HCEC 1CT (cell line): ENCODE results near the gene KLK6.

Source experiments
- DNase-seq: peaks from one replicate; pipeline ENCODE4 v3.0.0-alpha.2; 2017

Gene KLK6

GRCh38 chr19:50969413-50969760, at the start of gene KLK6:
Gene KLK6, minus strand, starts transcription at chr19:50969591. Its CDS starts 1,487 bp downstream, at chr19:50968104.
- DNase-seq: no peak

DNA sequence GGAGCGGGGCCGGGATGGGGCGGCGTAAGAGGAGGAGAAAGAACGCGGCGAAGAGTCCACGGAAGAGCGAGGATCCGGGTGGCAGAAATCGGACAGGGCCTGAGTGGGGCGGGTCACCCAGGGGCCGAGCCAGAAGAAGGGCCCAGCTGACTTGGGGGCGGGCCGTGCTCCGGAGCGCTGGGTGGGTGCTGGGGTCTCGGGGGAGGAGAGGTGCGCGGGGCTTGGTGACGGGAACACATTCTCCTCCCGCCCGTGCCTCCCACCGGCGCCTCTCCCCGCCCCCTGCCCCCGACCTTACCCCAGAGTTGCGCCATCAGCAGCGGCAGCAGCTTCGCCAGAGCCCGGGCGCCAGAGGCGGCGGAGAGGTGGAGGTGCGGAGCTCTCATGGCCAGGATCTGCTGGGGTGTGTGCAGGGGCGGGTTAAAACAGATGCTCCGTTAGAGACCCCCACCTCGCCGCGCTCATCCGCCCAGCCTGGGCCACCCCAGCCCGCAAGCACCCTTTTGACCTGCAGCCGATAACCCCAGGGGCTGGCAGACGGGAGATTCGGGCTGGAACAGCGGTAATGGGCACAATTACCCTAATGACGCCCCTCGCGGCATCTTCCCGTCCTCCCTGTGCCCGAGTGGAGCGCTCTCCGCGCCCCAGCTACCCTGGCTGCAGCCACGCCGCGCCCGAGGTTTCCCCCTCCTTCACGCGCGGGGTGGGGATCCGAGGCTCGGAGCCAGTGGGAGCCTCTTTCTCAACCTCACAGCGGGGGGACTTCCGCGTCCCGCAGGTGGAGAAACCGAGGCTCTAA, 49.6 kb upstream of the KLK6 start:
- DNase-seq: no peak

- no peak for DNase-seq
These were observed 47.6 kb upstream of the KLK6 start for GRCh38 chr19:51016798-51017683.

DNA sequence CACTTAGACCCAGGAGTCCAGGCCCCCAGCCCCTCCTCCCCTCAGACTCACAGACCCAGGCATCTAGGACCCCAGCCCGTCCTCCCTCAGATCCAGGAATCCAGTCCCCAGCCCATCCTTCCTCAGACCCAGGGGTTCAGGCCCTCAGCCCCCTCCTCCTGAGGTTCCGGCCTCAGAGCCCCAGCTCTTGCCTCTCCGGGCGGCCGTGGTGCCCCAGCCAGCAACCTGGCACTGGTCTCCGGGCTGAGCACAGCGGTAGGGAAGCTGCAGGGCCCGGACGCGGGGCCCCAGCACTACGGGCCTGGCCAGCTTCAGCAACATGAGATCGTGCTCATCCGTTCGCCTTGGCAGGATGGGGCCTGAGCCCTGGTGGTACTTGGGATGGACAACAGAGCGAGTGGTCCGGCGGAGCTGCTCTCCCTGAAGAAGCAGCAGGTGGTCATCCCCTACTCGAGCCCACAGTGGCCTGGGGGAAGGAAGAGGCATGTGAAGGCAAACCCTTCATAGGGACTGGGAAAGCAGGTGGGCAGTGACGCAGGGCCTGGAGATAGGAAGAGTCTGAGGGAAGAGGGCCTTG, 46.4 kb upstream of the KLK6 start:
- no peak for DNase-seq

DNA sequence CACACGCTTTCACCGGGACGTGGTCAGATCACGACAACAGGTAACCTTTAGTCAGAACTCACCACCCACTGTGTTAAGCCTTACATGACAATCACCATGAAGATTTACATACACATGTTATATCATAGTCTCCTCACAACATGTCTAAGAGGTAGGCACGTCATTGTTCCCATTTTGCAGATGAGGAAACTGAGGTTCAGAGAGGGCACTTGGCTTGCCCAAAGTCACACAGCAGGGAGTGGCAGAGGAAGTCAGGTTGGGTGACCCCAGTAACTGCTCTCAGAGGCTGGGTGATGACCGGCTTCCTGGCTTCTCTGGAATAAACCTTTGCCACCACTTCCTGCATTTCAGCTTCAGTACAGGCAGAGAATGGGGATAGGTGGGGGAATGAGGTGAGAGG, 44.9 kb upstream of the KLK6 start:
- DNase-seq: no peak

GRCh38 chr19:51012661-51013190, 43.3 kb upstream of the KLK6 start:
- DNase-seq: no peak

DNA sequence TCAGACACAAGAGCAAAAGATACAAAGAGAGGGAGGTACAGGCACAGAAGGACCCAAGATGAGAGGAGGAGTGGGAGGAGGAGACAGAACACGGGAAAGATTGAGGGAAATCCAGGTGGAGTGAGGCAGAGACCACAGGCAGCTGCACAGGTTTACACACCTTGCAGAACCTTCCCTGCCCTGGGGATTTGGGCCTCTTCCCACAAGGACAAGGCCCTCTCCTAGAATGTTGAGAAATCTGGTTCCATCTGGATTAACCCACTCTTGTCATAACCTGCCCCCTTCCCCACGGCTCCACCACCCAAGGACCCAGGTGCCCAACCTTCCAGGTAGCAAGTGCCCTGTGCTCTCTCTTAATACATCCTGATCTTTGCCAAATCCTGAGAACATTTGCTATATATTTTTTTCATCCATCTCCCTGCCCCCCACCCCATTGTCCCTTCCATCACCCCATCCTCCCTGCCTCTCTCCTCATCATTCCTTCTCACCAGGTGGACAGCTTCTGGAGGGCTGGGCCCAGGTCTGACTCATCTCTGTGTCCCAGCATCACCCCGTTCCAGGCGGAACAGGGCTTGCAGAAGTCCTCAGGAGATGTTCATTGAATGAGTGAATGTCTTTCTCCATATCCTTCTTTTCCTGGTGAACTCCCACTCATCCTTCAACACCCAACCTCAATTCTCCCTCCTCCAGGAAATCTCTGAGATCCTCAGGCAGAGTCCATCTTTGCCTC, 40.8 kb upstream of the KLK6 start:
- no peak for DNase-seq

GRCh38 chr19:51009061-51009891, 39.9 kb upstream of the KLK6 start:
- no peak for DNase-seq

- DNase-seq: no peak
These were observed 38.1 kb upstream of the KLK6 start for GRCh38 chr19:51007488-51007887.

DNA sequence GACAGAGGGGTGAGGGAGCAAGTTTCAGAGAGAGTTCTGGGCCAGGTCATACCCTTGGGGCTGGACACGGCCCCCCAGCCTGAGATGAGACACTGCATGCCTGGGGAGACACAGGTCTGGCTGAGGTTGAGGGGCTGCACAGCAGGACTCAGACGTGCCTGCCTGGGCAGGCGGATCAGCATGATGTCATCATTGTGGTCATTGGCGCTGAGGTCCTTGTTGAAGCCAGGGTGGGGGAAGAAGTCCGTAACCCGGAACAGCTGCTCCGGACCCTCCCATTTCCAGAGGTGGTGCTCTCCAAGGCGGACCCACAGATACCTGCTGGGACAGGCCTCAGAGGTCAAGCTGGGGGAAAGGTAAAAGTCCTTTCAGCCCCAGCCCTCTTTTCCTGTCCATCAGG, 37.0 kb upstream of the KLK6 start:
- DNase-seq: no peak

DNA sequence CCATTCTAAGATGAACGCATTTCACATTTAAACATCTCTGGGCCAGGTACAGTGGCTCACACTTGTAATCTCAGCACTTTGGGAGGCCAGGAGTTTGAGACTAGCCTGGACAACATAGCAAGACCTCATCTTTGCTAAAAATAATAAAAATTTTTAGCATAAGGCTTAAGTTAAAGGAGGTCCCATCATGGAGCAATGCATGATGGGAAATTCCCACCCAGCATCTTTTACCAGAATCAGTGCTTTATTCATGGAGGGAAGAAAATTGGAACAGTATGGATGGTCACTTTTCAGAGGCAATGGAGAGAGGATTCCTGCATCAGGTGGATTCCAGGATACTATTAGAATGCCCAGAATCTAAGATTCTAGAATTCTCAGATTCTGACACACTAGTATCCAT, 35.9 kb upstream of the KLK6 start:
- no peak for DNase-seq

- DNase-seq: no peak
These were observed 33.9 kb upstream of the KLK6 start for GRCh38 chr19:51003316-51003715.

DNA sequence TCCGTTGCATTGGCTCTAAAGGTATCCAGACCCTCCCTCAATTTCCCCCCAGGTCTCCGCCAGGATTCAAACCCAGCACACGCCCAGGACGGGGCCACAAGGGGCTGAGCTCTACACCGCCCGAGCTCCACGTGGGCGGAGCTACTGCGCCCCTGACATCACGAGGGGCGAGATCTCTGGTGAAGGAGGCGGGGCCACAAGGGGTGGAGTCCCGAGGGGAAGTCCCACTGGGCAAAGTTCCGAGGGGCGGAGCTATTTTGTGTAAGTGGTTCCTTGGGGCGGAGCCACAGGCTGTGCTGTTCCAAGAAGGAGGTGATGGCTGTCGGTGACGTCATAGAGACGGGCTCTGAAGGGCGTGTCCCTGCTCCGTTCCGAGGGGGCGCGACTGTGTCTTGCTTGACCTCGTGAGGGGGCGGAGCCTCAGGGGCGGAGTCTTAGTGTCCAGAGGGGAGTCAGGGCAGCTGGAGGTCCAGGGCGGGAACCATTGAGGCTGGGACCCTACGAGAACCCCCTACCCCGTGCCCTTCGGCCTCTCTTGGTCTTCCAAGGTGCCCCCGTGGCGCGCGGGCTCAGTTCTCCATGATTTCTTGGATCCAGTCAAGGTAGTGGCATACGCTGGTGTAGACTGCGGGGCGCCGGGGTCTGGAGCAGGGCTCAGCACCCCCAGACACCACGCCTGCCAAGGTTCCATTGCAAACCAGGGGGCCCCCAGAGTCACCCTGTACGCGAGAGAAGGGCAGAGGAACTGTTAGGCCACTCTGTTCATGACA, 33.3 kb upstream of the KLK6 start:
- no peak for DNase-seq

DNA sequence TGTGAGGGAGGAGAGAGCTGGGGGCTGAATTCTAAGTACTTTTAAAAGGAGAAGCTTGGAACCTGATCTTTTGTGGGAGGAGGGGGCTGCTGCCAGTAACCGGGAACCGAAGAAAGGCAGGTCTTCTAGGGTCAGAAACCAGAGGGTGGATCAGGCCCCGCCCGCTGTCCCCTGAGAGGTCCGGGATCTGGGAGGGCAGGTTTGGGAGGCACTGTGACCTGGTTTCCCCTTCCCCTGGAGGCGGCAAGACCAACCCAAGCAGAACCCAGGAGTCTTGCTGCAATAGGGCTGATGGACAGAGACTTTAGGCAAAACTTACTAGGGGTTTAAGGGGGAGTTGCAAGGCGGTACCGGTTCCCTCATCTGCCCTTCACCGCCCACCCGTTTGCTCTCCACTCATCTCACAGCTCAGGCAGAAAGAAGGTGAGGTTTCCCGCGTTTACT, 32.7 kb upstream of the KLK6 start:
- no peak for DNase-seq

DNA sequence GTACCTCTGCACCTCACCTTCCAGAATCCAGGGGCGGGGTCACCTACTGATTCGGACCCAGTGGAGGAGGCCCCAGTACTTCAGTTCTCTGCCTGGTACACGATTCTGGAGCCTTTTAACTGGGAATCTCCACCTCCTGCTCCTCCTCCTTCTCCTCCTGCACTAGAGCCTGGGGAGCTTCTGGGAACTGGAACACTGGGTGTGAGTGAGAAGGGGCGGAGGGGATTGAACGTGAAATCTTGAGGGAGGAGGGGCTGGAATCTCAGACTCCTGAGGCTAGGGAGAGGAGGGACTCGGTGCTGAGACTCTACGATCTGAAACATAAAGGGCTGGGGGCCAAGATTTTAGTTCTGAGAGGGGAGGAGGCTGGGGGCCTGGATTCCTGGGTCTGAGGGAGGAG, 32.1 kb upstream of the KLK6 start, which contains the start of gene KLK8:
Gene KLK8, minus strand, starts transcription at position 90 of the 400 bp plus-strand sequence. CDS start 437 bp downstream, outside the sequence.
- no peak for DNase-seq

GRCh38 chr19:51000981-51001380, 31.6 kb upstream of the KLK6 start:
- DNase-seq: no peak

DNA sequence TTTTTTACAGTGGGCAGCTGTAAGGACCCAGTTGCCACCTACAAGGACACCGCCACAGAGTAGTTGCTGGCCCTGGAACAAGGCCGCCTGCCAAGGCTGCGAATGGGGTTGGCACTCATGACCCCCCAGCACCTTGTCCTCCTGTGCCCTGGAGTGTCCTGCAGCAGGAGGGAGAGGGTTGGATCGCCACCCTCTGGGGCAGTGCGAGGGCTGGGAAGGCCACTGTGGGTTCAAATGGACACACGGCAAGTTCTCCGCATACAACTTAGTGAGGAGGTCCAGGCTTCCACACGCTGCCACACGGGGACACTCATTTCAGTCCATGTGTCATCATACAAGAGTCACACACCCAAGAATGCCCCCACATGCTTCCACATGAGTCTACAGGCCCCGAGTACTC, 31.0 kb upstream of the KLK6 start:
- DNase-seq: no peak

DNA sequence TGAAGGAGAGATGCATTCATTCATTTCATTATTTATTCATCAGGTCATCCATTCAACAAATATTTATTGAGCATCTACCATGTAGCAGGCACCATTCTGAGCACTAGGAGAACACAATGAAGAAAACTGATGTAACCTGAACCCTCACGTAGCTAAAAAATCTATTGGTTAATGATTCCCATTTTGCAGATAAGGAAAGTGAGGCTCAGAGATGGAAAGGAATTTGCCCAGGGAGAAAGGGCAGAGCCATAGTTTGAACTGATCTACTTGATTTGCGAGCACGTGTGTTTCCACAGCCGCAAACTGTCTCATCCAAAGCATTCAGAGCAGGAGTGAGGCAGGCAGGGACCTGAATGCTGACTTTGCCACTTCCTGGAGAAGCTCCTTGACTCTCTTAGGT, 29.3 kb upstream of the KLK6 start:
- DNase-seq: no peak

- DNase-seq: no peak
These were observed 28.7 kb upstream of the KLK6 start for GRCh38 chr19:50998061-50998460.

- DNase-seq: no peak
These were observed 24.7 kb upstream of the KLK6 start for GRCh38 chr19:50994129-50994528.

DNA sequence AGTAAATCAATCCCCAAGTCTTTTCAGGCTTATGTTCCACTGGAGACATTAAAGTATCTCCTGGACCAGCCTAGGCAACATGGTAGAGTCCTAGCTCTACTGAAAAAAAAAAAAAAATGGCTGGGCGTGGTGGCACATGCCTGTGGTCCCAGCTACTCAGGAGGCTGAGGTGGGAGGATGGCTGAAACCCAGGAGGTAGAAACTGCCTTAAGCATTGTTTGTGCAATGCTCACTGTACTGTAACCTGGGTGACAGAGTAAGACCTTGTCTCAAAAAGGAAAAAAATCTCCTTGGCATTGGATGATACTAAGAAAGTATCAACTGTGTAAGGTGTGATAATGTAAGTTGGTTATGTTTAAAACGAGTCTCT, 23.3 kb upstream of the KLK6 start:
- no peak for DNase-seq
